GM12878 (cell line): Measurements from ENCODE around the gene SEPTIN5. TPM values are rescaled to one million over a fixed set of nuclear protein-coding genes. Genes with fewer than 3 reads are reported as not detected.

Source experiments
- ATAC-seq: fragments of 200-7000 bp; cut with Tn5 transposase; 3 replicates; pipeline ENCODE4 v1.9.1; 2020; ENCODE audit warnings: mild to moderate bottlenecking, moderate library complexity
- BruUV-seq: library from RNA; stranded (reverse); fragments of 400-500 nt; replicated peaks from 2 replicates; lab custom pipeline; 2021; lab: Mats Ljungman, UMichigan
- CTCF ChIA-PET: fragments of 300-600 bp; sonication (Branson Sonifier 250); formaldehyde crosslinking; extraction: SDS; loops from one replicate; lab custom pipeline; 2021; ENCODE audit warnings: inconsistent platforms; lab: Yijun Ruan, JAX
- POLR2A ChIA-PET: fragments of 350-600 bp; formaldehyde crosslinking; extraction: SDS; loops from one replicate; lab custom pipeline; 2021; ENCODE audit warnings: inconsistent platforms; lab: Charles Lee
- RAD21 ChIA-PET: fragments of 300-600 bp; sonication (Branson Sonifier 250); formaldehyde crosslinking; loops from one replicate; lab custom pipeline; 2023; ENCODE audit warnings: antibody characterized with exemption; ENCODE audit not compliant: unreplicated experiment; lab: Charles Lee
- SMC1A ChIA-PET: fragments of 300-600 bp; sonication (Branson Sonifier 250); formaldehyde crosslinking; loops from one replicate; lab custom pipeline; 2023; ENCODE audit not compliant: unreplicated experiment, uncharacterized antibody; lab: Charles Lee
- DNase-seq: peaks from one replicate; pipeline ENCODE4 v3.0.0-alpha.2; 2011; ENCODE audit warnings: low read depth, low spot score
- FAIRE-seq: peaks from 3 replicates; lab custom pipeline; 2011; peaks lifted over from hg19 to GRCh38; lab: Jason Lieb, UNC
- H2AFZ ChIP-seq: 2 replicates; pipeline ENCODE4 v1.6.0; 2011; ENCODE audit warnings: low read depth, low read length, control low read depth; ENCODE audit not compliant: control insufficient read depth
- H3K27ac ChIP-seq: 2 replicates; pipeline ENCODE4 v1.5.1; 2011; ENCODE audit warnings: control low read depth; ENCODE audit not compliant: control insufficient read depth, insufficient read depth
- H3K27me3 ChIP-seq, 2 experiments: replicated peaks in 1 of 2; 2 replicates each; pipeline versions ENCODE4 v1.6.0 to v1.6.1; 2011; ENCODE audit warnings: low read length in 1 of 2; ENCODE audit not compliant: control insufficient read depth in 2 of 2, insufficient read depth in 2 of 2
- H3K36me3 ChIP-seq, 2 experiments: 2 replicates each; pipeline ENCODE4 v1.5.1; 2011; ENCODE audit warnings: low read length in 1 of 2; ENCODE audit not compliant: control insufficient read depth in 2 of 2, insufficient read depth in 2 of 2
- H3K4me1 ChIP-seq: 2 replicates; pipeline ENCODE4 v1.6.1; 2011; ENCODE audit warnings: mild to moderate bottlenecking, low read length, moderate library complexity, mixed read lengths; ENCODE audit not compliant: control insufficient read depth, insufficient read depth
- H3K4me2 ChIP-seq: 2 replicates; pipeline ENCODE4 v1.6.0; 2011; ENCODE audit warnings: control low read depth; ENCODE audit not compliant: control insufficient read depth, insufficient read depth
- H3K4me3 ChIP-seq: fragments of 200-600 bp; sonication (generic); 2 replicates; pipeline ENCODE4 v1.5.1; 2016
- H3K79me2 ChIP-seq: 2 replicates; pipeline ENCODE4 v1.6.0; 2011; ENCODE audit warnings: low read length; ENCODE audit not compliant: control insufficient read depth, insufficient read depth
- H3K9ac ChIP-seq: 2 replicates; pipeline ENCODE4 v1.8.0; 2011; ENCODE audit warnings: low read length, control low read depth, mixed read lengths; ENCODE audit not compliant: control insufficient read depth, insufficient read depth
- H3K9me3 ChIP-seq: replicated peaks from 3 replicates; pipeline ENCODE4 v1.5.1; 2011; ENCODE audit warnings: mild to moderate bottlenecking, low read length; ENCODE audit not compliant: control insufficient read depth, insufficient read depth
- H4K20me1 ChIP-seq: 2 replicates; pipeline ENCODE4 v1.6.0; 2011; ENCODE audit not compliant: control insufficient read depth, insufficient read depth
- CEBPB ChIP-seq, 2 experiments: fragments of 150-350 bp in 1 of 2; IDR thresholded peaks; 2 replicates each; pipeline ENCODE4 v1.6.1; 2012 to 2014; ENCODE audit warnings: low read depth in 2 of 2, low read length in 2 of 2, borderline replicate concordance in 1 of 2, inconsistent platforms in 1 of 2
- EED ChIP-seq: sonication (generic); IDR thresholded peaks from 2 replicates; pipeline ENCODE4 v1.6.1; 2016; ENCODE audit warnings: antibody characterized with exemption, low read depth
- EGR1 ChIP-seq, 2 experiments: IDR thresholded peaks; 1 replicate in 1 of 2; 2 replicates in 1 of 2; pipeline ENCODE4 v1.6.1; 2011 to 2012; ENCODE audit warnings: low read depth in 2 of 2, low read length in 2 of 2, borderline replicate concordance in 1 of 2, mild to moderate bottlenecking in 1 of 2, moderate library complexity in 1 of 2
- FOS ChIP-seq: IDR thresholded peaks from 3 replicates; pipeline ENCODE4 v1.6.1; 2011; ENCODE audit warnings: borderline replicate concordance; ENCODE audit not compliant: insufficient read length; ENCODE audit errors: extremely low read depth
- FOXM1 ChIP-seq: IDR thresholded peaks from 2 replicates; pipeline ENCODE4 v1.6.1; 2012; ENCODE audit warnings: low read depth, mild to moderate bottlenecking, inconsistent platforms, low read length, moderate library complexity
- HDGF ChIP-seq: fragments of 450-650 bp; IDR thresholded peaks from 2 replicates; pipeline ENCODE4 v1.6.1; 2016; ENCODE audit warnings: antibody characterized with exemption
- MLLT1 ChIP-seq: fragments of 450-650 bp; IDR thresholded peaks from 2 replicates; pipeline ENCODE4 v1.6.1; 2016; ENCODE audit warnings: mild to moderate bottlenecking
- NFYA ChIP-seq: IDR thresholded peaks from 2 replicates; pipeline ENCODE4 v1.6.1; 2011; ENCODE audit warnings: low read depth, mild to moderate bottlenecking, low read length, improper control_type of control experiment, borderline replicate concordance
- NR2F1 ChIP-seq: fragments of 450-650 bp; conservative IDR thresholded peaks from 2 replicates; pipeline ENCODE4 v1.6.1; 2017; ENCODE audit warnings: mild to moderate bottlenecking
- RELA ChIP-seq: fragments of 450-650 bp; IDR thresholded peaks from 2 replicates; pipeline ENCODE4 v1.8.0; 2014; ENCODE audit warnings: borderline replicate concordance; ENCODE audit not compliant: partially characterized antibody
- SREBF1 ChIP-seq: IDR thresholded peaks from 2 replicates; pipeline ENCODE4 v1.6.1; 2012; ENCODE audit warnings: mild to moderate bottlenecking, low read length
- ZNF217 ChIP-seq: fragments of 450-650 bp; IDR thresholded peaks from 2 replicates; pipeline ENCODE4 v1.6.1; 2017; ENCODE audit warnings: antibody characterized with exemption, mild to moderate bottlenecking
- WGBS: methylation state at CpG from one replicate; pipeline ENCODE4 v1.1.6; 2016; ENCODE audit warnings: low lambda C conversion rate; ENCODE audit not compliant: insufficient replicate concordance, insufficient coverage; ENCODE audit errors: missing lambda C conversion rate; 5-methylcytosine and 5-hydroxymethylcytosine counted together
- in situ Hi-C: fragments of 300-500 bp; cut with MboI; formaldehyde crosslinking; loops from 9 replicates; pipeline ENCODE4 v1.14.3; 2018; ENCODE audit warnings: mixed read lengths
- intact Hi-C: fragments of 100-400 bp; cut with micrococcal nuclease; formaldehyde crosslinking; loops from one replicate; pipeline ENCODE4 v1.14.2; 2022; ENCODE audit not compliant: unreplicated experiment
- polyA plus RNA-seq, 11 experiments: library from polyadenylated mRNA; depleted of rRNA in 4 of 11; unstranded in 6 of 11; stranded (reverse) in 5 of 11; fragments of >200 nt; fragmentation: Nextera tagmentation in 4 of 11; fragmentation: Illumina TruSeq in 1 of 11; extraction: Ambion mirVana in 4 of 11; extraction: Trizol in 1 of 11; gene quantifications; 1 replicate in 1 of 11; 2 replicates in 10 of 11; pipeline versions ENCODE4 v1.2.1 to v1.2.3, GENCODE V29; 2011 to 2016; ENCODE audit warnings: inconsistent platforms in 2 of 11, missing spikeins in 2 of 11, low read depth in 1 of 11
- total RNA-seq, 4 experiments: library from RNA; depleted of rRNA in 3 of 4; stranded (reverse); fragments of >200 nt in 3 of 4; fragmentation: Illumina TruSeq in 1 of 4; extraction: Trizol in 1 of 4; gene quantifications; 2 replicates each; pipeline versions ENCODE4 v1.2.1 to v1.2.3, GENCODE V29; 2013 to 2021
- TF ChIP-seq, protein P1 (sequence below): IDR thresholded peaks from 2 replicates; pipeline ENCODE4 v1.6.1; 2012; ENCODE audit warnings: mild to moderate bottlenecking, low read depth, low read length
- TF ChIP-seq, protein P2 (sequence below): fragments of 450-650 bp; IDR thresholded peaks from 2 replicates; pipeline ENCODE4 v1.6.1; 2017; ENCODE audit warnings: mild to moderate bottlenecking, low read depth, inconsistent platforms; ENCODE audit not compliant: poor library complexity, severe bottlenecking

Gene SEPTIN5
- total and polyA plus RNA-seq, 10 of the 15 experiments (the other 5 are each of a cell fraction or from before 2014, with no cell fraction given) = 0.13 to 1.1 (median 0.34) TPM; not detected in 5

DNA sequence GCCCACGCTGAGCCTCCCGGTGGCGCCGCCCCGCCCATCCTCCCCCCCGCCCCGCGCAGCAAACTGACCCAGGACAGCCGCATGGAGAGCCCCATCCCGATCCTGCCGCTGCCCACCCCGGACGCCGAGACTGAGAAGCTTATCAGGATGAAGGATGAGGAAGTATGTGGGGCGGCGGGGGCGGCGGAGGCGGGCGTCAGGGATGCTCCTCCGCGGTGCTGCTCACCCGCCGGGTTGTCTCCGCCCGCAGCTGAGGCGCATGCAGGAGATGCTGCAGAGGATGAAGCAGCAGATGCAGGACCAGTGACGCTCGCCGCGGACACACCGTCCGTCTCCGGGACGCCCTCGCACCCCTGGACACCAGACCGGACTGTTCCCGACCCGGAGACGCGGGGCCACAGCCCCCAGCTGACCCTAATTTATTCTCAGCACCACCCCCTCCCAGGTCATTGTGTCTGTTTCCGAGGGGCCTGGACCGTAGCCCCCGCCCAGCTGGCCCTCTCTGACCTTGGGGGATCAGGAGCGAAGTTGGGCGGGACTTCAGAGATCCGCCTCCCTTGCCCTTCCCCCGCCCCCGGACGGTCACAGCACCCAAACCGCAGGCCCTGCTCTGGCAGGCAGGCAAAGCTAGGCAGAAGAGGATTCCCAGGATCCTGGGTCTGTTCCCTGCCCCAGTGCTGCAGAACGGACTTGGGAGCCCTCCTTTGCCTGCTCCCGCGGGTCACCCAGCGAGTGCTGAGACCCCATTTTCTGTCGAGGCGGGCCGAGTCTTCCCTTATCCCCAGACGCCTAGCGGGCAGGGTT, 8.1 kb downstream of the SEPTIN5 start:
- no TSS peak for BruUV-seq
- no peaks in the 10 kb centered on the region for H3K79me2 ChIP-seq
- DNase-seq = no peak
- SMC1A ChIA-PET = no interaction called here
- TF ChIP-seq ZNF217 (no peak), CEBPB (IDR thresholded peaks at IDR 0.05; ENCODE audit: borderline replicate concordance in 1 of 2, low read depth in 2 of 2, low read length in 2 of 2) (no peak), EED (no peak), NR2F1 (no peak), FOS (no peak), RELA (no peak), FOXM1 (no peak), NFYA (no peak), HDGF (no peak), EGR1 (IDR thresholded peaks at IDR 0.05; ENCODE audit: borderline replicate concordance in 1 of 2, low read depth in 2 of 2, low read length in 2 of 2) (no peak), MLLT1 (no peak), SREBF1 (no peak)
- TF ChIP-seq, protein P1, sequence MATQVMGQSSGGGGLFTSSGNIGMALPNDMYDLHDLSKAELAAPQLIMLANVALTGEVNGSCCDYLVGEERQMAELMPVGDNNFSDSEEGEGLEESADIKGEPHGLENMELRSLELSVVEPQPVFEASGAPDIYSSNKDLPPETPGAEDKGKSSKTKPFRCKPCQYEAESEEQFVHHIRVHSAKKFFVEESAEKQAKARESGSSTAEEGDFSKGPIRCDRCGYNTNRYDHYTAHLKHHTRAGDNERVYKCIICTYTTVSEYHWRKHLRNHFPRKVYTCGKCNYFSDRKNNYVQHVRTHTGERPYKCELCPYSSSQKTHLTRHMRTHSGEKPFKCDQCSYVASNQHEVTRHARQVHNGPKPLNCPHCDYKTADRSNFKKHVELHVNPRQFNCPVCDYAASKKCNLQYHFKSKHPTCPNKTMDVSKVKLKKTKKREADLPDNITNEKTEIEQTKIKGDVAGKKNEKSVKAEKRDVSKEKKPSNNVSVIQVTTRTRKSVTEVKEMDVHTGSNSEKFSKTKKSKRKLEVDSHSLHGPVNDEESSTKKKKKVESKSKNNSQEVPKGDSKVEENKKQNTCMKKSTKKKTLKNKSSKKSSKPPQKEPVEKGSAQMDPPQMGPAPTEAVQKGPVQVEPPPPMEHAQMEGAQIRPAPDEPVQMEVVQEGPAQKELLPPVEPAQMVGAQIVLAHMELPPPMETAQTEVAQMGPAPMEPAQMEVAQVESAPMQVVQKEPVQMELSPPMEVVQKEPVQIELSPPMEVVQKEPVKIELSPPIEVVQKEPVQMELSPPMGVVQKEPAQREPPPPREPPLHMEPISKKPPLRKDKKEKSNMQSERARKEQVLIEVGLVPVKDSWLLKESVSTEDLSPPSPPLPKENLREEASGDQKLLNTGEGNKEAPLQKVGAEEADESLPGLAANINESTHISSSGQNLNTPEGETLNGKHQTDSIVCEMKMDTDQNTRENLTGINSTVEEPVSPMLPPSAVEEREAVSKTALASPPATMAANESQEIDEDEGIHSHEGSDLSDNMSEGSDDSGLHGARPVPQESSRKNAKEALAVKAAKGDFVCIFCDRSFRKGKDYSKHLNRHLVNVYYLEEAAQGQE = no peak
- TF ChIP-seq, protein P2, sequence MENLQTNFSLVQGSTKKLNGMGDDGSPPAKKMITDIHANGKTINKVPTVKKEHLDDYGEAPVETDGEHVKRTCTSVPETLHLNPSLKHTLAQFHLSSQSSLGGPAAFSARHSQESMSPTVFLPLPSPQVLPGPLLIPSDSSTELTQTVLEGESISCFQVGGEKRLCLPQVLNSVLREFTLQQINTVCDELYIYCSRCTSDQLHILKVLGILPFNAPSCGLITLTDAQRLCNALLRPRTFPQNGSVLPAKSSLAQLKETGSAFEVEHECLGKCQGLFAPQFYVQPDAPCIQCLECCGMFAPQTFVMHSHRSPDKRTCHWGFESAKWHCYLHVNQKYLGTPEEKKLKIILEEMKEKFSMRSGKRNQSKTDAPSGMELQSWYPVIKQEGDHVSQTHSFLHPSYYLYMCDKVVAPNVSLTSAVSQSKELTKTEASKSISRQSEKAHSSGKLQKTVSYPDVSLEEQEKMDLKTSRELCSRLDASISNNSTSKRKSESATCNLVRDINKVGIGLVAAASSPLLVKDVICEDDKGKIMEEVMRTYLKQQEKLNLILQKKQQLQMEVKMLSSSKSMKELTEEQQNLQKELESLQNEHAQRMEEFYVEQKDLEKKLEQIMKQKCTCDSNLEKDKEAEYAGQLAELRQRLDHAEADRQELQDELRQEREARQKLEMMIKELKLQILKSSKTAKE = no peak
- TF ChIP-seq, all 136 proteins: peak for 0
- no peak overlapping the region for H3K4me2 ChIP-seq
- no peak overlapping the region for H3K9ac ChIP-seq
- H3K4me1 ChIP-seq = peaks cover 6% of the 10 kb centered on the region; the same call in 1 of the 2 replicates
- POLR2A ChIA-PET = no interaction called here
- no peaks in the 10 kb centered on the region for H4K20me1 ChIP-seq
- 82% methylated on average over 42 of the region's 60 CpGs for WGBS
- RAD21 ChIA-PET = no interaction called here
- CTCF ChIA-PET = no interaction called here
- FAIRE-seq (no peak), ATAC-seq (no peak)
- no peak overlapping the region for H2AFZ ChIP-seq
- in situ Hi-C loops = no loop called here
- no peak overlapping the region for H3K27ac ChIP-seq
- intact Hi-C loops = no loop called here
- peaks cover 4 to 5% of the 10 kb centered on the region in 2 experiments; a peak in 3 of 4 replicates for H3K27me3 ChIP-seq
- H3K4me3 ChIP-seq = no peak overlapping the region
- H3K36me3 ChIP-seq = no peaks in the 10 kb centered on the region
- H3K9me3 ChIP-seq = no peaks in the 10 kb centered on the region; the same call in 2 of the 3 replicates
